GM20000 (cell line): ENCODE results near the gene TPCN1.

Experiments used
- DNase-seq: peaks from one replicate; pipeline ENCODE4 v3.0.0; 2012; ENCODE audit warnings: low spot score
- CTCF ChIP-seq: IDR thresholded peaks from 2 replicates; pipeline ENCODE4 v1.5.1; 2012; ENCODE audit warnings: mild to moderate bottlenecking, control low read depth; ENCODE audit errors: extremely low read depth, missing control alignments

Gene TPCN1

GRCh38 chr12:113286712-113287111 lies 65.4 kb downstream of the TPCN1 start:
- TF ChIP-seq CTCF, result no peak
- DNase-seq, result no peak

- no peak for DNase-seq
- no peak for TF ChIP-seq CTCF
Observed at GRCh38 chr12:113287146-113287898, 66.1 kb downstream of the TPCN1 start.

GRCh38 chr12:113287899-113288282 lies 66.6 kb downstream of the TPCN1 start:
- no peak for DNase-seq
- no peak for TF ChIP-seq CTCF

GRCh38 chr12:113289361-113289760 lies 68.1 kb downstream of the TPCN1 start:
- TF ChIP-seq CTCF, result no peak
- no peak for DNase-seq

- DNase-seq, result no peak
- TF ChIP-seq CTCF, result no peak
Observed at GRCh38 chr12:113290506-113290905, 69.2 kb downstream of the TPCN1 start.

- TF ChIP-seq CTCF, result no peak
- DNase-seq, result no peak
Observed at GRCh38 chr12:113291586-113291985, 70.3 kb downstream of the TPCN1 start.

- no peak for DNase-seq
- no peak for TF ChIP-seq CTCF
Observed at GRCh38 chr12:113292091-113292490, 70.8 kb downstream of the TPCN1 start.
